K562 (cell line): Measurements from ENCODE around the gene PHF21B. TPM values are rescaled to one million over a fixed set of nuclear protein-coding genes. Genes with fewer than 3 reads are reported as not detected.

Source experiments
- ATAC-seq: fragments of 200-7000 bp; cut with Tn5 transposase; 3 replicates; pipeline ENCODE4 v1.9.1; 2020; ENCODE audit warnings: moderate library complexity
- BruUV-seq: library from RNA; stranded (reverse); fragments of 400-500 nt; replicated peaks from 2 replicates; lab custom pipeline; 2021; lab: Mats Ljungman, UMichigan
- CTCF ChIA-PET: fragments of 300-600 bp; formaldehyde crosslinking; extraction: SDS; loops from one replicate; lab custom pipeline; 2021; ENCODE audit warnings: low intra/inter-chr PET ratio; lab: Yijun Ruan, JAX
- POLR2A ChIA-PET: fragments of 300-600, 350-650 bp; sonication (Branson Sonifier 250); formaldehyde crosslinking; extraction: SDS; loops from one replicate; lab custom pipeline; 2021; ENCODE audit warnings: antibody characterized with exemption, inconsistent platforms; lab: Yijun Ruan, JAX
- DNase-seq, 4 experiments: peaks; one replicate each; pipeline versions ENCODE4 v3.0.0 to v3.0.0-alpha.2; 2011 to 2018; ENCODE audit warnings: low spot score in 3 of 4, mixed read lengths in 3 of 4; ENCODE audit errors: extremely low read depth in 1 of 4
- FAIRE-seq: peaks from 2 replicates; lab custom pipeline; 2011; peaks lifted over from hg19 to GRCh38; lab: Jason Lieb, UNC
- H2AFZ ChIP-seq: 2 replicates; pipeline ENCODE4 v1.6.0; 2011; ENCODE audit warnings: low read depth, low read length, control low read depth, inconsistent platforms
- H3K27ac ChIP-seq: fragments of 200-600 bp; 3 replicates; pipeline ENCODE4 v1.8.0; 2011; ENCODE audit warnings: low read depth, mild to moderate bottlenecking, control low read depth, inconsistent platforms, low read length, moderate library complexity, mixed read lengths; ENCODE audit errors: extremely low read depth
- H3K27me3 ChIP-seq, 2 experiments: fragments of 300-600 bp in 1 of 2; 2 replicates in 1 of 2; 3 replicates in 1 of 2; pipeline versions ENCODE4 v1.6.0 to v1.8.0; 2011; ENCODE audit warnings: inconsistent platforms in 2 of 2, low read length in 2 of 2, mild to moderate bottlenecking in 1 of 2, mixed read lengths in 1 of 2, moderate library complexity in 1 of 2; ENCODE audit not compliant: control insufficient read depth in 2 of 2, insufficient read depth in 2 of 2
- H3K36me3 ChIP-seq: fragments of 300-600 bp; 3 replicates; pipeline ENCODE4 v1.8.0; 2011; ENCODE audit warnings: mild to moderate bottlenecking, low read length, inconsistent platforms; ENCODE audit not compliant: control insufficient read depth, insufficient read depth
- H3K4me1 ChIP-seq, 2 experiments: fragments of 200-600 bp in 1 of 2; replicated peaks in 1 of 2; 2 replicates in 1 of 2; 3 replicates in 1 of 2; pipeline versions ENCODE4 v1.5.1 to v1.8.0; 2011; ENCODE audit warnings: inconsistent platforms in 2 of 2, low read length in 2 of 2, mild to moderate bottlenecking in 1 of 2, mixed read lengths in 1 of 2, moderate library complexity in 1 of 2; ENCODE audit not compliant: control insufficient read depth in 2 of 2, insufficient read depth in 2 of 2
- H3K4me2 ChIP-seq: 2 replicates; pipeline ENCODE4 v1.6.1; 2011; ENCODE audit warnings: low read length, control low read depth, inconsistent platforms, mixed read lengths; ENCODE audit not compliant: insufficient read depth
- H3K4me3 ChIP-seq: fragments of 200-600 bp; sonication (generic), shearing (Covaris generic); 2 replicates; pipeline ENCODE4 v1.5.1; 2016; ENCODE audit warnings: control low read depth, inconsistent platforms
- H3K79me2 ChIP-seq: fragments of 200-600 bp; 3 replicates; pipeline ENCODE4 v1.8.0; 2011; ENCODE audit warnings: low read length, inconsistent platforms; ENCODE audit not compliant: control insufficient read depth, insufficient read depth
- H3K9ac ChIP-seq, 2 experiments: 2 replicates each; pipeline versions ENCODE4 v1.6.0 to v1.6.1; 2011; ENCODE audit warnings: low read depth in 2 of 2, low read length in 2 of 2, control low read depth in 1 of 2, inconsistent platforms in 1 of 2, mild to moderate bottlenecking in 1 of 2, mixed read lengths in 1 of 2; ENCODE audit not compliant: insufficient read depth in 1 of 2
- H3K9me1 ChIP-seq: one replicate; pipeline ENCODE4 v1.6.0; 2011; ENCODE audit warnings: inconsistent platforms, mild to moderate bottlenecking, low read length, moderate library complexity; ENCODE audit not compliant: control insufficient read depth, insufficient read depth
- H3K9me3 ChIP-seq: replicated peaks from 2 replicates; pipeline ENCODE4 v1.5.1; 2011; ENCODE audit warnings: low read depth, low read length, inconsistent platforms; ENCODE audit not compliant: control insufficient read depth, insufficient read depth
- H4K20me1 ChIP-seq: replicated peaks from 2 replicates; pipeline ENCODE4 v1.6.1; 2011; ENCODE audit warnings: low read length, inconsistent platforms, mixed read lengths; ENCODE audit not compliant: control insufficient read depth, insufficient read depth
- ATF3 ChIP-seq, 2 experiments: fragments of 450-650 bp in 1 of 2; sonication (generic) in 1 of 2; formaldehyde crosslinking in 1 of 2; IDR thresholded peaks in 1 of 2; conservative IDR thresholded peaks in 1 of 2; 2 replicates each; pipeline versions ENCODE4 v1.6.1 to v1.8.1; 2016 to 2023; ENCODE audit warnings: mild to moderate bottlenecking in 2 of 2, moderate library complexity in 2 of 2, inconsistent platforms in 1 of 2, missing genetic modification reagents in 1 of 2
- COPS2 ChIP-seq: fragments of 450-650 bp; conservative IDR thresholded peaks from 2 replicates; pipeline ENCODE4 v1.6.1; 2016; ENCODE audit warnings: mild to moderate bottlenecking, moderate library complexity
- CREB3L1 ChIP-seq: fragments of 450-650 bp; IDR thresholded peaks from 2 replicates; pipeline ENCODE4 v1.6.1; 2014; ENCODE audit warnings: low read depth, mild to moderate bottlenecking, moderate library complexity, borderline replicate concordance
- DDX20 ChIP-seq: fragments of 450-650 bp; IDR thresholded peaks from 2 replicates; pipeline ENCODE4 v1.6.1; 2016; ENCODE audit warnings: missing genetic modification characterization, low read depth, mild to moderate bottlenecking, missing compliant biosample characterization, moderate library complexity
- MAX ChIP-seq: sonication (generic); formaldehyde crosslinking; IDR thresholded peaks from 2 replicates; pipeline ENCODE4 v1.9.0; 2022; ENCODE audit warnings: mild to moderate bottlenecking, missing genetic modification reagents
- PURB ChIP-seq: sonication (generic); formaldehyde crosslinking; IDR thresholded peaks from 2 replicates; pipeline ENCODE4 v1.9.0; 2021; ENCODE audit warnings: low read depth, mild to moderate bottlenecking, missing genetic modification reagents
- STAT6 ChIP-seq: sonication (generic); formaldehyde crosslinking; IDR thresholded peaks from 2 replicates; pipeline ENCODE4 v1.8.1; 2023; ENCODE audit warnings: mild to moderate bottlenecking, missing genetic modification reagents
- TARDBP ChIP-seq: fragments of 450-650 bp; IDR thresholded peaks from 2 replicates; pipeline ENCODE4 v1.6.1; 2016
- ZNF431 ChIP-seq: sonication (generic); formaldehyde crosslinking; IDR thresholded peaks from 2 replicates; pipeline ENCODE4 v1.8.0; 2022; ENCODE audit warnings: mild to moderate bottlenecking, missing genetic modification reagents
- WGBS: fragments of 100-300 bp; shearing (Covaris generic); methylation state at CpG from one replicate; pipeline ENCODE4 v1.1.6; 2016; ENCODE audit warnings: low coverage, mixed read lengths; ENCODE audit not compliant: insufficient coverage; ENCODE audit errors: missing lambda C conversion rate; 5-methylcytosine and 5-hydroxymethylcytosine counted together
- in situ Hi-C: fragments of 300-500 bp; cut with MboI; formaldehyde crosslinking; loops from 4 replicates; pipeline ENCODE4 v1.15.0; 2018; ENCODE audit warnings: inconsistent platforms, mixed read lengths
- intact Hi-C: fragments of 100-400 bp; cut with micrococcal nuclease; formaldehyde crosslinking; loops from 2 replicates; pipeline ENCODE4 v1.14.2; 2022
- polyA plus RNA-seq, 8 experiments: library from polyadenylated mRNA; depleted of rRNA in 4 of 8; stranded (reverse) in 5 of 8; unstranded in 3 of 8; fragments of >200 nt; fragmentation: Nextera tagmentation in 2 of 8; fragmentation: Illumina TruSeq in 1 of 8; extraction: Ambion mirVana in 2 of 8; extraction: Trizol in 1 of 8; gene quantifications; 2 replicates each; pipeline versions ENCODE4 v1.2.1 to v1.2.3, GENCODE V29; 2011 to 2014; ENCODE audit warnings: inconsistent platforms in 1 of 8, missing spikeins in 1 of 8
- total RNA-seq, 7 experiments: library from RNA; depleted of rRNA in 6 of 7; stranded (reverse); fragments of >200 nt in 6 of 7; fragmentation: Illumina TruSeq in 2 of 7; extraction: Trizol in 2 of 7; gene quantifications; 2 replicates each; pipeline versions ENCODE4 v1.2.1 to v1.2.3, GENCODE V29; 2011 to 2021; ENCODE audit warnings: low replicate concordance in 1 of 7

The PHF21B gene
- total and polyA plus RNA-seq, 9 of the 15 experiments (the other 6 are each of a cell fraction or from before 2014, with no cell fraction given), result 0.04 TPM; not detected in 8

GRCh38 chr22:44883011-44883421 lies 126.8 kb downstream of the PHF21B start:
- intact Hi-C loops, result no loop called here
- no peaks in the 10 kb centered on the region for H3K4me1 ChIP-seq

GRCh38 chr22:44882226-44882905 lies 127.4 kb downstream of the PHF21B start:
- in situ Hi-C loops (no loop called here), intact Hi-C loops (no loop called here)
- Histone ChIP-seq H3K9me3 (no peaks in the 10 kb centered on the region), H3K4me1 (no peaks in the 10 kb centered on the region), H3K27ac (no peak overlapping the region), H3K27me3 (peaks cover 10 to 33% of the 10 kb centered on the region in 2 experiments; a peak in 4 of 5 replicates), H2AFZ (no peak overlapping the region), H3K4me3 (no peak overlapping the region), H3K9me1 (no peaks in the 10 kb centered on the region), H3K79me2 (no peaks in the 10 kb centered on the region), H3K36me3 (no peaks in the 10 kb centered on the region), H3K4me2 (no peak overlapping the region), H4K20me1 (no peaks in the 10 kb centered on the region), H3K9ac (no peak overlapping the region)
- WGBS, result 0% methylated on average over 11 of the region's 26 CpGs
- FAIRE-seq (no peak), ATAC-seq (no peak), DNase-seq (no peak)
- ChIA-PET POLR2A (no interaction called here), CTCF (no interaction called here)
- BruUV-seq, result no TSS peak
- TF ChIP-seq ZNF431, result no peak
- no peak for TF ChIP-seq PURB (CRISPR knock-in tag)
- TF ChIP-seq STAT6 (CRISPR knock-in tag), result no peak
- TF ChIP-seq CREB3L1, result no peak
- TF ChIP-seq COPS2, result no peak
- TF ChIP-seq ATF3 (IDR thresholded peaks at IDR 0.05), result no peak
- TF ChIP-seq ATF3 (CRISPR knock-in tag; conservative IDR thresholded peaks at IDR 0.05), result no peak
- TF ChIP-seq TARDBP, result no peak
- TF ChIP-seq MAX (CRISPR knock-in tag), result no peak

More at GRCh38 chr22:44883011-44883421, 126.8 kb downstream of the PHF21B start:
- no peaks in the 10 kb centered on the region for H3K9me3 ChIP-seq
- no peaks in the 10 kb centered on the region for H3K36me3 ChIP-seq
- H3K9ac ChIP-seq, result no peak overlapping the region
- no peak for DNase-seq
- no peak overlapping the region for H3K4me3 ChIP-seq
- no peak overlapping the region for H3K4me2 ChIP-seq
- TF ChIP-seq DDX20 (tag), result no peak
- TF ChIP-seq PURB (CRISPR knock-in tag), result no peak
- TF ChIP-seq, all 486 proteins: peak for 0
- ATAC-seq (no peak), FAIRE-seq (no peak)
- H3K9me1 ChIP-seq, result no peaks in the 10 kb centered on the region
- ChIA-PET CTCF (no interaction called here), POLR2A (no interaction called here)
- no peaks in the 10 kb centered on the region for H3K79me2 ChIP-seq
- in situ Hi-C loops, result no loop called here
- no TSS peak for BruUV-seq
- H4K20me1 ChIP-seq, result no peaks in the 10 kb centered on the region
- no peak overlapping the region for H2AFZ ChIP-seq
- no peak overlapping the region for H3K27ac ChIP-seq
- peaks cover 10 to 33% of the 10 kb centered on the region in 2 experiments; a peak in 4 of 5 replicates for H3K27me3 ChIP-seq
- WGBS, result 0% methylated on average over 4 of the region's 12 CpGs
